BLaER1 treated with 17β-estradiol and CSF1 and Interleukin-3, amounts not matched to agents 10 nM and 100 nM (cell line): Measurements from ENCODE around the gene SEC61B.

ENCODE experiments used
- H3K27ac ChIP-seq, 11 experiments: shearing (Covaris generic); formaldehyde crosslinking; 2 replicates each; pipeline ENCODE4 v1.8.1; 2022
- H3K27me3 ChIP-seq, 11 experiments: shearing (Covaris generic); formaldehyde crosslinking; 2 replicates each; pipeline ENCODE4 v1.8.1; 2022
- H3K36me3 ChIP-seq, 11 experiments: shearing (Covaris generic); formaldehyde crosslinking; 2 replicates each; pipeline ENCODE4 v1.8.1; 2022
- H3K4me1 ChIP-seq, 10 experiments: shearing (Covaris generic); formaldehyde crosslinking; 2 replicates each; pipeline ENCODE4 v1.8.1; 2022
- H3K4me2 ChIP-seq, 11 experiments: shearing (Covaris generic); formaldehyde crosslinking; 2 replicates each; pipeline ENCODE4 v1.8.1; 2022
- H3K4me3 ChIP-seq, 10 experiments: shearing (Covaris generic); formaldehyde crosslinking; 2 replicates each; pipeline ENCODE4 v1.8.1; 2022
- H3K9ac ChIP-seq, 11 experiments: shearing (Covaris generic); formaldehyde crosslinking; 2 replicates each; pipeline ENCODE4 v1.8.1; 2022
- H3K9me3 ChIP-seq, 11 experiments: shearing (Covaris generic); formaldehyde crosslinking; replicated peaks in 1 of 11; 2 replicates each; pipeline ENCODE4 v1.8.1; 2022
- H4K20me1 ChIP-seq, 11 experiments: shearing (Covaris generic); formaldehyde crosslinking; 2 replicates each; pipeline ENCODE4 v1.8.1; 2022
- Cebpa-rat ChIP-seq, 11 experiments: shearing (Covaris generic); IDR thresholded peaks; 2 replicates each; pipeline ENCODE4 v1.8.1; 2022

SEC61B gene

DNA sequence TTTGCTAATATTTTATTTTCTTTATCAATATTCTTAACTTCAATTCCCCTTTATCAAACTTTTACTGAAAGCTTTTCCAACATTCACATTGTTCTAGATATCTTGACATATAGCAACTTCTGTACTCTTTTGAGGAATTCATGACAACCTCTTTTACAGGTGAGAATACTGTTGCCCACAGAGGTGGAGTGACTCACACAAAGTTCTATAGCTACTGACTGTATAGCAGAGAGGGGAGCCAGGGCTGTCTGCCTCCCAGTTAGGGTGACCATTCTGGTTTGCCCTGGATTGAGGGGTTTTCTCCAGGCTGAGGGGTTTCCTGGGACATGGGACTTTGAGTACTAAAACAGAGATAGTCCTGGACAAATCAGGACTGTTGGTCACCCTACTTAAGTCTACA is 16.2 kb downstream of the SEC61B start:
- no peaks in the 10 kb centered on the region for H3K27me3 ChIP-seq
- H3K27ac ChIP-seq: no peak overlapping the region
- no peak overlapping the region for H3K4me3 ChIP-seq
- TF ChIP-seq Cebpa-rat (IDR thresholded peaks at IDR 0.05): no peak
- peaks cover 8 to 85% (median 25%) of the 10 kb centered on the region in 11 experiments; a peak in 19 of 22 replicates for H3K36me3 ChIP-seq
- no peak overlapping the region for H3K9ac ChIP-seq
- no peak overlapping the region for H3K4me2 ChIP-seq
- H3K4me1 ChIP-seq: peaks cover 0 to 5% (median 0%) of the 10 kb centered on the region in 10 experiments; a peak in 1 of 20 replicates
- H3K9me3 ChIP-seq: peaks cover 0 to 4% (median 0%) of the 10 kb centered on the region in 11 experiments; a peak in 1 of 22 replicates
- H4K20me1 ChIP-seq: peaks cover 0 to 17% (median 0%) of the 10 kb centered on the region in 11 experiments; a peak in 3 of 22 replicates

DNA sequence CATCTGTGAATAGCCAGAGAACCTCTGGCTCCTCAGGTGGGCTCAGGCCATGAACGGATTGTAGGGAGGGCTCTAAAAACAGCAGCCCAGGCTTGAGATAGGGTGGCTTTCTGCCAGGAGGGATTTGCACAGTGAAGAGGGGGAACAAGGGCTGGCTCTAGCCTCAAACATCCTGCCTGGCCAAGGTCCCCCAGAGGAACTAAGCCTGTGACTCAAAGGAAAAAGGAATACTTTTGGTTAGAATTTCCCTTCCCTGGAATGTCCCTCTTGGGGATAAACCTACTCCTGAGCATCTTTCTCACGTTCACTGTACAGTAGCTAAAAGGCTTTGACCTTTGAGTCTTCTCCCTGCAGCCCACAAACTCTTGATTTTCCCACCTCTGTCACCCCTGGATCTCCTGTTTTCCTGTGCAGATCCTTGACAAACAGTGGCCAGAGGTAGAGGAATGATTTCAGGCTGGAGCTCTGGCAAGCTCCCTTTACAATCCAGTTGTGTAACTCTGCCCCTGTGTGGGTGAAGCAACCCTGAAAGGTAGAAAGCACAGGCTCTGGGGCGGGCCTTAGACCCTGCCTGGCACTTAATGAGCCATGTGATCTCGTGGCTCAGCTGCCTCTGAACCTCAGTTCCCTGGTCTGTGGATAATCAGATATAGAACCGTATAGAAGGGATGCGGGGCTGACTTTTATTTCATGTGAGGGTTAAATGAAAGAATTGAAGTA is 17.4 kb downstream of the SEC61B start:
- Histone ChIP-seq H3K9ac (no peak overlapping the region), H3K27ac (no peak overlapping the region), H3K27me3 (no peaks in the 10 kb centered on the region), H4K20me1 (peaks cover 0 to 10% (median 0%) of the 10 kb centered on the region in 11 experiments; a peak in 4 of 22 replicates), H3K4me2 (no peak overlapping the region), H3K4me1 (peaks cover 0 to 16% (median 0%) of the 10 kb centered on the region in 10 experiments; a peak in 5 of 20 replicates), H3K4me3 (no peak overlapping the region), H3K36me3 (peaks cover 0 to 80% (median 19%) of the 10 kb centered on the region in 11 experiments; a peak in 14 of 22 replicates), H3K9me3 (peaks cover 0 to 4% (median 0%) of the 10 kb centered on the region in 11 experiments; a peak in 1 of 22 replicates)
- TF ChIP-seq Cebpa-rat (IDR thresholded peaks at IDR 0.05): no peak

DNA sequence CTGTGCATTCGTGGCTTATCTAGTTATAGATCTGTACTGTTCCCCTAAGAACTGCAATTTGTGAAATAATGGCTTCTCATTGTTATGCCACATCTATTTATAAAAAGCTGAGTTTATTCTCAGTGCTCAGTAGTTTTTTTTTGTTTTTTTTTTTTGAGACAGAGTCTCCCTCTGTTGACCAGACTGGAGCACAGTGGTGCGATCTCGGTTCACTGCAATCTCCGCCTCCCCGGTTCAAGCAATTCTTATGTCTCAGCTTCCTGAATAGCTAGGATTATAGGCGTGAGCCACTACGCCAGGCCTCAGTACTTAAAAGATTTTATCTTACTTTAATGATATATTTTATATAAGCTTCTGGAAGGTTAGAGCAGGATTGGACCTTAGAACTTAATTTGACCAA is 19.0 kb downstream of the SEC61B start:
- H3K9ac ChIP-seq: no peak overlapping the region
- H3K27ac ChIP-seq: no peak overlapping the region
- no peak overlapping the region for H3K4me3 ChIP-seq
- TF ChIP-seq Cebpa-rat (IDR thresholded peaks at IDR 0.05): no peak
- peaks cover 0 to 4% (median 0%) of the 10 kb centered on the region in 11 experiments; a peak in 1 of 22 replicates for H3K9me3 ChIP-seq
- H3K27me3 ChIP-seq: no peaks in the 10 kb centered on the region
- peaks cover 0 to 65% (median 18%) of the 10 kb centered on the region in 11 experiments; a peak in 13 of 22 replicates for H3K36me3 ChIP-seq
- no peak overlapping the region for H3K4me2 ChIP-seq
- peaks cover 0 to 25% (median 0%) of the 10 kb centered on the region in 10 experiments; a peak in 5 of 20 replicates for H3K4me1 ChIP-seq
- H4K20me1 ChIP-seq: peaks cover 0 to 4% (median 0%) of the 10 kb centered on the region in 11 experiments; a peak in 3 of 22 replicates

DNA sequence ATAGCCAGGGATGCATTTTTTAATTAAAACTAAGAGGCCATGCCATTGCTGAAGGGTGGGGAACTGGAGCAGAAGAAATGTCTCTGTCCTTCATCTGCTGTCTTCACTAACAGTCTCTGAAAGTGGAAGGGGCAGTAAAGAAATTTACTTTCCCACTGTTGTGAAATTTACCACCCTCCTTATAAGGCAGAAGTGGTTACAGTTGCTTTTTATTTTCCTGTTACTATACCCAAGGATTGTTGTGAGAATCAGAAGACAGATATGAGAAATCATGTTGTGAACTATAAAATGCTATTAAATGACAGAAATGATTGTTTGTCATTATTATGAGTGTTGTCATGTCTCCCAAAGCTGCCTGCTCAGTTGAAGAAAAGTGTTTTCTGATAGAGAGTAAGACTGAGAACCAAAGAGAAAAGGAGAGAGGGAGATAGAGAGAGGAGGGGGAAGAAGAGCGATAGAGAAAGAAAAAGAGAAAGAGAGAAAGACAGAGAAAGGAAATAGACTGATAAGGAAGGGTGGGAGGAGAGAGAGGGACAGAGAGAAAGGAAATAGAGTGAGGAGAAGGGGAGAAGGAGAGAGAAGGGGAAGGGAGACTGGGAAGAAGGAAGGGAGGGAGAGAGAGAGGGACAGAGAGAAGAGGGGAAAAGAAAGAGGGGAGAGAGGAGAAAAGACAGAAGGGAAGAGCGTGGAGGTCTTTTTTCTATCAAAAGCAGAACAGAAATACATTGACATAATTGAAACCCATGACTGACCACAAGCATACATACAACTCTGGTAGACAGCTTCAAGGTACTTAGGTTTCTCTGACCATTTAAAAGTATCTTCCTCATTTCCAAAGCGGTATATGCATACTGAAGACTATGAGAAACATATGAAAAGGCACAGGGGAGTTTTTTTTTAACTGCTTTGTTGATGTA is 22.5 kb downstream of the SEC61B start:
- H3K27me3 ChIP-seq: no peaks in the 10 kb centered on the region
- H3K36me3 ChIP-seq: peaks cover 0 to 34% (median 8%) of the 10 kb centered on the region in 11 experiments; a peak in 11 of 22 replicates
- no peak overlapping the region for H3K9ac ChIP-seq
- peaks cover 0 to 25% (median 0%) of the 10 kb centered on the region in 10 experiments; a peak in 5 of 20 replicates for H3K4me1 ChIP-seq
- no peak for TF ChIP-seq Cebpa-rat (IDR thresholded peaks at IDR 0.05)
- no peak overlapping the region for H3K4me3 ChIP-seq
- H3K27ac ChIP-seq: peak overlapping the region in 1 of 11 experiments; percentile 15; a peak in 2 of 22 replicates
- H4K20me1 ChIP-seq: peaks cover 0 to 4% (median 0%) of the 10 kb centered on the region in 11 experiments; a peak in 1 of 22 replicates
- H3K4me2 ChIP-seq: peak overlapping the region in 3 of 11 experiments; percentile 7 to 33 (median 9); a peak in 3 of 22 replicates
- H3K9me3 ChIP-seq: peaks cover 0 to 4% (median 0%) of the 10 kb centered on the region in 11 experiments; a peak in 1 of 22 replicates

DNA sequence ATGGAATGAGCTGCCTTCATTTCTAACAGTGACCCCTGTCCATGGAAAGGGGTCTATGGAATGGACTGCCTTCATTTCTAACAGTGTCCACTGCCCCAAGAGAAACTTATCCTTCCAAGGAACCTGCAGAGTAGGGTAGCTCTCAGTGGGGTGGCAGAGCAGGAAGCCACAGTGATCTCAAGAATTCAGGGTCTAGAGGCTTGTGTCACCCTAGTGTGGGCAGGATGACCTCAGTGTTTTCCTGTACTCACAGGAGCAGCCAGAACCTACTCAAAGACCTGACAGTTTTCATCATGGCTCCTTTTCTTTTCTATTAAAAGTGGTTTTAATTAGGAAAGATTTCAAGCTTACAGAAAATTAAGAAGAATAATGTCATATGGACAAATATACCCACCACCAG is 27.5 kb downstream of the SEC61B start:
- no peaks in the 10 kb centered on the region for H4K20me1 ChIP-seq
- TF ChIP-seq Cebpa-rat (IDR thresholded peaks at IDR 0.05): no peak
- no peaks in the 10 kb centered on the region for H3K27me3 ChIP-seq
- H3K4me3 ChIP-seq: no peak overlapping the region
- no peaks in the 10 kb centered on the region for H3K9me3 ChIP-seq
- H3K27ac ChIP-seq: no peak overlapping the region
- H3K4me2 ChIP-seq: no peak overlapping the region
- H3K4me1 ChIP-seq: peaks cover 0 to 11% (median 8%) of the 10 kb centered on the region in 10 experiments; a peak in 17 of 20 replicates
- no peaks in the 10 kb centered on the region for H3K36me3 ChIP-seq
- no peak overlapping the region for H3K9ac ChIP-seq

DNA sequence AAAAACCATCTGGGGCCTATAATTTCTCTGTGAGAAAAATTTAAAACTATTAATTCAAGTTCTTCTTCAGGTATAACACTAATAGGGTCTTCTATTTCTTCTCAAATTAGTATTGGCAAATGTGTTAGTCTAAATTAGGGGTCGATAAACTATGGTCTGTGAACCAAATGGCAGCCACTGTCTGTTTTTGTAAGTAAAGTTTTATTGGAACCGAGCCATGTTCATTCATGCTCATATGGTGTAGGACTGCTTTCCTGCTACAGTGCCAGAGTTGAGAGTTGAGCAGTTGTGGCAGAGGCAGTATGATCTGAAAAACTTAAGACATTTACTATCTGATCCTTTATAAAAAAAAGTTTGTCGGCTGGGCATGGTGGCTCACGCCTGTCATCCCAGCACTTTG is 29.1 kb downstream of the SEC61B start:
- no peaks in the 10 kb centered on the region for H3K9me3 ChIP-seq
- H3K36me3 ChIP-seq: no peaks in the 10 kb centered on the region
- H3K27me3 ChIP-seq: no peaks in the 10 kb centered on the region
- no peak overlapping the region for H3K4me2 ChIP-seq
- TF ChIP-seq Cebpa-rat (IDR thresholded peaks at IDR 0.05): no peak
- H3K4me3 ChIP-seq: no peak overlapping the region
- no peaks in the 10 kb centered on the region for H4K20me1 ChIP-seq
- H3K27ac ChIP-seq: no peak overlapping the region
- no peak overlapping the region for H3K9ac ChIP-seq
- peaks cover 0 to 9% (median 7%) of the 10 kb centered on the region in 10 experiments; a peak in 12 of 20 replicates for H3K4me1 ChIP-seq

DNA sequence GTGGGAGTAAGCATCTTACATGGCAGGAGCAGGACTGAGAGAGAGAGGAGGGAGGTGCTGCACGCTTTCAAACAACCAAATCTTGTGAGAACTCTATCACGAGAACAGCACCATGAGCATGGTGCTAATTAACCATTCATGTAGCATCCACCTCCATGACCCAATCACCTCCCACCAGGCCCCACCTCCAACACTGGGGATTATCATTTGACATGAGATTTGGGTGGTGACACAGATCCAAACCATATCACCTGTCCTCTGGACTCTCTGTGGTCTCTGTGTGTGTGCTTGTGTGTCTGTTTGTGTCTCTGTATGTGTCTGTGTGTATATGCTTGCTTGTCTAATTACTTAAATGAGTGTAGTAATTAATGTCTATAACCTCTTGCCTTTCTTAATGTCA is 31.1 kb downstream of the SEC61B start:
- Histone ChIP-seq H3K4me2 (peak overlapping the region in 2 of 11 experiments; percentile 53 to 68; a peak in 3 of 22 replicates), H3K9ac (peak overlapping the region in 1 of 11 experiments; percentile 32; a peak in 1 of 22 replicates), H3K36me3 (no peaks in the 10 kb centered on the region), H3K4me3 (no peak overlapping the region), H3K9me3 (no peaks in the 10 kb centered on the region), H3K27me3 (no peaks in the 10 kb centered on the region), H3K27ac (peak overlapping the region in 1 of 11 experiments; percentile 50; a peak in 2 of 22 replicates), H3K4me1 (peaks cover 0 to 9% (median 7%) of the 10 kb centered on the region in 10 experiments; a peak in 12 of 20 replicates), H4K20me1 (no peaks in the 10 kb centered on the region)
- TF ChIP-seq Cebpa-rat (IDR thresholded peaks at IDR 0.05): no peak

DNA sequence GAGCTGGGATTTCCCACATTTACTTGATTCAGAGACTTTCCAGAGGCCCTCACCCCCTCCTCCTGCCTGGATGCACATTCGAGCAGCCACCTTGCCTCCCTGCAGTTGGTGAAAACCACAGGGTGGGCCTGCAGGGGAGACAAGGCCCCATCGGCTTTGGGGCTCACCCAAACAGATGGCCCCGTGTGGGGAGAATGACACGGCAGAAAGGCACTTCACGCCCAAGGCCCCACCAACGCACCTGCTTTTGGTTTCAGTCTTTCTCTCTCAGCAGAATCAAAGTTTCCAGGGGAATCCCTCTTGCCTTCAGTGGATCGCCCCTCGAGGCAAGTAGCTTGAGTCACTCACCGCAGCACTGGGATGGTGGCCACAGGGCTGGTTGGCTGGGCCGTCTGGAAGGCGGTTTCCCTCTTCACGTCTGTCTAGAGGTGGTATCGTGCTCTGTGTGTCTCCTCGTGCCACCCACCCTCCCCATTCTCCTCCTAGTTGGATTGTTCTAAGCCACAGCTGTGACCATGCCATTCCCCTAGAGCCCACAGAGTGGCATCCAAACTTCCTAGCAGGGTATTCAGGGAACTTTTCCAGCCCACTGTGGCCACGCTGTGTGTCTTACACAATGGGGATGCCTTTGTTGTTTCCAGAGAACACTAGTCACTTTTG is 31.8 kb downstream of the SEC61B start:
- Histone ChIP-seq H3K36me3 (no peaks in the 10 kb centered on the region), H3K4me1 (peaks cover 0 to 9% (median 7%) of the 10 kb centered on the region in 10 experiments; a peak in 12 of 20 replicates), H3K9me3 (no peaks in the 10 kb centered on the region), H3K4me2 (peak overlapping the region in 9 of 11 experiments; percentile 23 to 68 (median 51); a peak in 16 of 22 replicates), H3K27me3 (no peaks in the 10 kb centered on the region), H4K20me1 (no peaks in the 10 kb centered on the region), H3K9ac (peak overlapping the region in 1 of 11 experiments; percentile 32; a peak in 1 of 22 replicates), H3K27ac (peak overlapping the region in 3 of 11 experiments; percentile 36 to 50 (median 40); a peak in 4 of 22 replicates), H3K4me3 (no peak overlapping the region)
- no peak for TF ChIP-seq Cebpa-rat (IDR thresholded peaks at IDR 0.05)
